Measurements from ENCODE around the gene TTF1.
"Not testable (repeated sequence)": the region's sequence is repeated elsewhere in the genome, so short reads cannot be mapped to it uniquely, and the experiment has no call there.

TTF1 gene

GRCh38 chr9:132412089-132412488 lies 5.4 kb upstream of the TTF1 start:
- no peak for DNase-seq

- DNase-seq: peak; percentile 64
These were observed 4.5 kb upstream of the TTF1 start for GRCh38 chr9:132411091-132411508.

- DNase-seq: no peak
These were observed 4.0 kb upstream of the TTF1 start for GRCh38 chr9:132410642-132411041.

- DNase-seq: no peak
These were observed 3.3 kb upstream of the TTF1 start, which contains the start of gene CFAP77 for GRCh38 chr9:132409828-132410528. TSS of gene CFAP77 (plus strand) at chr9:132410211. CDS start at chr9:132410272, 61 bp downstream.

GRCh38 chr9:132408521-132408920 lies 1.9 kb upstream of the TTF1 start:
- DNase-seq: no peak

- DNase-seq: no peak
These were observed 556 bp upstream of the TTF1 start for GRCh38 chr9:132407196-132407595.

- no peak for DNase-seq
These were observed 2.3 kb downstream of the TTF1 start for GRCh38 chr9:132404228-132404881.

- no peak for DNase-seq
These were observed 4.8 kb downstream of the TTF1 start for GRCh38 chr9:132401824-132402223.

- DNase-seq: no peak
These were observed 11.1 kb downstream of the TTF1 start for GRCh38 chr9:132395560-132395959.

GRCh38 chr9:132391449-132391848 lies 15.2 kb downstream of the TTF1 start:
- no peak for DNase-seq

- no peak for DNase-seq
These were observed 15.7 kb downstream of the TTF1 start for GRCh38 chr9:132390966-132391365.

- DNase-seq: no peak
These were observed 19.5 kb downstream of the TTF1 start for GRCh38 chr9:132387133-132387532.

- DNase-seq: no peak
These were observed 22.3 kb downstream of the TTF1 start for GRCh38 chr9:132384376-132384775.

GRCh38 chr9:132383462-132383883 lies 23.2 kb downstream of the TTF1 start:
- no peak for DNase-seq

- DNase-seq: no peak
These were observed 24.6 kb downstream of the TTF1 start for GRCh38 chr9:132381966-132382541.

GRCh38 chr9:132378416-132378815 lies 28.2 kb downstream of the TTF1 start:
- DNase-seq: not testable (repeated sequence)

- not testable (repeated sequence) for DNase-seq
These were observed 28.9 kb downstream of the TTF1 start for GRCh38 chr9:132377769-132378168.

- peak; percentile 58 for DNase-seq
These were observed 34.2 kb downstream of the TTF1 start for GRCh38 chr9:132372177-132373095.

- DNase-seq: no peak
These were observed 36.0 kb downstream of the TTF1 start for GRCh38 chr9:132370592-132370991.

- DNase-seq: no peak
These were observed 37.2 kb downstream of the TTF1 start for GRCh38 chr9:132369421-132369820.

- no peak for DNase-seq
These were observed 38.9 kb downstream of the TTF1 start for GRCh38 chr9:132367613-132368313.

GRCh38 chr9:132366481-132366880 lies 40.2 kb downstream of the TTF1 start:
- no peak for DNase-seq

Data from DMS153 (cell line).